GM23338 (cell line): ENCODE measurements around the gene SPATA1. TPM values are rescaled to one million over a fixed set of nuclear protein-coding genes. Genes with fewer than 3 reads are reported as not detected.

Experiments used
- ATAC-seq: fragments of 200-7000 bp; cut with Tn5 transposase; 3 replicates; pipeline ENCODE4 v1.9.1; 2020
- DNase-seq: peaks from one replicate; pipeline ENCODE4 v3.0.0-alpha.2; 2015; ENCODE audit warnings: low spot score
- H2AFZ ChIP-seq: fragments of 200-600 bp; sonication (generic); 2 replicates; pipeline ENCODE4 v1.8.0; 2016; ENCODE audit warnings: antibody characterized with exemption, mild to moderate bottlenecking, moderate library complexity
- H3F3A ChIP-seq: fragments of 200-600 bp; sonication (generic); replicated peaks from 2 replicates; pipeline ENCODE4 v1.8.0; 2017; ENCODE audit warnings: antibody characterized with exemption, mixed run types, low read depth
- H3K27ac ChIP-seq: fragments of 200-600 bp; sonication (generic); 2 replicates; pipeline ENCODE4 v1.6.1; 2016; ENCODE audit warnings: low read depth
- H3K27me3 ChIP-seq: fragments of 200-600 bp; sonication (generic); 2 replicates; pipeline ENCODE4 v1.8.0; 2016; ENCODE audit warnings: mild to moderate bottlenecking, mixed run types, moderate library complexity; ENCODE audit not compliant: insufficient read depth
- H3K36me3 ChIP-seq: fragments of 200-600 bp; sonication (generic); 2 replicates; pipeline ENCODE4 v1.8.0; 2016; ENCODE audit warnings: mild to moderate bottlenecking; ENCODE audit not compliant: insufficient read depth
- H3K4me1 ChIP-seq: fragments of 200-600 bp; sonication (generic); 2 replicates; pipeline ENCODE4 v1.8.0; 2016; ENCODE audit warnings: mild to moderate bottlenecking, moderate library complexity; ENCODE audit not compliant: insufficient read depth
- H3K4me2 ChIP-seq: fragments of 200-600 bp; sonication (generic); 2 replicates; pipeline ENCODE4 v1.7.1; 2017; ENCODE audit warnings: mixed run types
- H3K4me3 ChIP-seq: fragments of 200-600 bp; sonication (generic); 2 replicates; pipeline ENCODE4 v1.6.1; 2016; ENCODE audit warnings: mixed run types
- H3K79me2 ChIP-seq: fragments of 200-600 bp; sonication (generic); replicated peaks from 2 replicates; pipeline ENCODE4 v1.8.0; 2017; ENCODE audit warnings: mild to moderate bottlenecking; ENCODE audit not compliant: insufficient read depth
- H3K9me2 ChIP-seq: fragments of 200-600 bp; sonication (generic); 2 replicates; pipeline ENCODE4 v1.8.0; 2017; ENCODE audit not compliant: insufficient read depth
- H4K20me1 ChIP-seq: fragments of 200-600 bp; sonication (generic); replicated peaks from 2 replicates; pipeline ENCODE4 v1.8.0; 2017; ENCODE audit warnings: mild to moderate bottlenecking; ENCODE audit not compliant: insufficient read depth
- H3K27ac Mint-ChIP-seq: 2 replicates; pipeline ENCODE4 v1.8.0; 2020; ENCODE audit warnings: inconsistent platforms, mild to moderate bottlenecking, moderate library complexity, mixed read lengths
- H3K27me3 Mint-ChIP-seq: 3 replicates; pipeline ENCODE4 v1.8.0; 2022; ENCODE audit warnings: low read depth, mild to moderate bottlenecking, moderate library complexity, mixed read lengths, inconsistent platforms; ENCODE audit not compliant: insufficient read depth, poor library complexity
- H3K36me3 Mint-ChIP-seq: 3 replicates; pipeline ENCODE4 v1.8.0; 2021; ENCODE audit warnings: low read depth, mild to moderate bottlenecking, inconsistent platforms, moderate library complexity, mixed read lengths
- H3K4me1 Mint-ChIP-seq: 3 replicates; pipeline ENCODE4 v1.8.0; 2020; ENCODE audit warnings: mild to moderate bottlenecking, inconsistent platforms, mixed read lengths
- H3K4me3 Mint-ChIP-seq: 3 replicates; pipeline ENCODE4 v1.8.0; 2021; ENCODE audit warnings: moderate library complexity, mild to moderate bottlenecking, inconsistent platforms, mixed read lengths
- H3K9me3 Mint-ChIP-seq: 3 replicates; pipeline ENCODE4 v1.8.0; 2020; ENCODE audit warnings: moderate library complexity, mild to moderate bottlenecking, inconsistent platforms, mixed read lengths
- CREB1 ChIP-seq: fragments of 250-450 bp; sonication (Bioruptor Pico); IDR thresholded peaks from 2 replicates; pipeline ENCODE4 v1.5.0; 2020; ENCODE audit warnings: low read depth, mild to moderate bottlenecking, moderate library complexity
- EZH2 ChIP-seq: fragments of 200-600 bp; sonication (generic); IDR thresholded peaks from one replicate; pipeline ENCODE4 v1.8.0; 2017; ENCODE audit warnings: antibody characterized with exemption, mild to moderate bottlenecking, low read depth; ENCODE audit not compliant: unreplicated experiment
- JUNB ChIP-seq: IDR thresholded peaks from one replicate; pipeline ENCODE4 v1.6.1; 2016; ENCODE audit warnings: antibody characterized with exemption; ENCODE audit not compliant: unreplicated experiment
- NANOG ChIP-seq: IDR thresholded peaks from 2 replicates; pipeline ENCODE4 v1.6.1; 2016; ENCODE audit warnings: antibody characterized with exemption, borderline replicate concordance
- POLR2AphosphoS5 ChIP-seq: IDR thresholded peaks from 2 replicates; pipeline ENCODE4 v1.6.1; 2016; ENCODE audit warnings: antibody characterized with exemption, low read depth
- STAT1 ChIP-seq: IDR thresholded peaks from one replicate; pipeline ENCODE4 v1.6.1; 2016; ENCODE audit warnings: antibody characterized with exemption; ENCODE audit not compliant: unreplicated experiment
- ZNF114 ChIP-seq: fragments of 250-450 bp; sonication (Bioruptor Pico); IDR thresholded peaks from 2 replicates; pipeline ENCODE4 v1.5.0; 2020; ENCODE audit warnings: mild to moderate bottlenecking, moderate library complexity
- ZNF331 ChIP-seq: fragments of 250-450 bp; sonication (Bioruptor Pico); IDR thresholded peaks from 2 replicates; pipeline ENCODE4 v1.5.0; 2020; ENCODE audit warnings: low read depth, mild to moderate bottlenecking, moderate library complexity
- polyA plus RNA-seq: library from polyadenylated mRNA; unstranded; fragments of >200 nt; fragmentation: Nextera tagmentation; extraction: Ambion mirVana; gene quantifications from 2 replicates; pipeline ENCODE4 v1.2.1, GENCODE V29; 2016
- total RNA-seq: library from RNA; depleted of rRNA; stranded (reverse); fragments of >200 nt; shearing (Covaris generic); gene quantifications from 2 replicates; pipeline ENCODE4 v1.2.3, GENCODE V29; 2014
- TF ChIP-seq, protein P1 (sequence below): IDR thresholded peaks from one replicate; pipeline ENCODE4 v1.6.1; 2018; ENCODE audit warnings: antibody characterized with exemption; ENCODE audit not compliant: unreplicated experiment
- TF ChIP-seq, protein P2 (sequence below), 2 experiments: fragments of 200-600 bp in 1 of 2; sonication (generic) in 1 of 2; conservative IDR thresholded peaks; 2 replicates each; pipeline versions ENCODE4 v1.5.1 to v1.6.1; 2016 to 2017; ENCODE audit warnings: antibody characterized with exemption in 2 of 2, low read depth in 2 of 2, mild to moderate bottlenecking in 2 of 2, moderate library complexity in 1 of 2
- TF ChIP-seq, protein P3 (sequence below): fragments of 250-450 bp; sonication (Bioruptor Pico); IDR thresholded peaks from 2 replicates; pipeline ENCODE4 v1.5.0; 2020; ENCODE audit warnings: mild to moderate bottlenecking, moderate library complexity

Gene SPATA1
- total and polyA plus RNA-seq, 2 experiments from 2014 or later: 3.3 TPM; not detected in 1

DNA sequence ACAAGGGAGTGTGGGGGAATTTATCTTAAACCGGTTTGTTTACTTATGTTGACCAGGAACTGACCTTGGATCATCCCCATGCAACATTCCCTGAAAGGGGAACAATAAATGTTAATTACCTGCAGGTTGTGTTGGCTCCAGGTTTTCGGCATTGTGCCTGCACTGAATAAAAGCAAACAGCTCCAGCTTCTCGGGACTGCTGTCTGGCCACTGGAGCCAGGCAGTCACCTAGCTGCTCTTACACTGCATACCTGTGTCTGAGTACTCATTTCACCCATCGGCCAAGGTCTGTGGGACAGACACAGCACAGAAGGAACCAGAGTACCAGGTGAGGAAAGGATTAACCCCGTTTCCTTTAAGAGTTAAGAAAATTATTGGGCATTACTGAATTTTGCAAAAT lies 100.8 kb downstream of the SPATA1 start (continued):
- TF ChIP-seq, protein P1, sequence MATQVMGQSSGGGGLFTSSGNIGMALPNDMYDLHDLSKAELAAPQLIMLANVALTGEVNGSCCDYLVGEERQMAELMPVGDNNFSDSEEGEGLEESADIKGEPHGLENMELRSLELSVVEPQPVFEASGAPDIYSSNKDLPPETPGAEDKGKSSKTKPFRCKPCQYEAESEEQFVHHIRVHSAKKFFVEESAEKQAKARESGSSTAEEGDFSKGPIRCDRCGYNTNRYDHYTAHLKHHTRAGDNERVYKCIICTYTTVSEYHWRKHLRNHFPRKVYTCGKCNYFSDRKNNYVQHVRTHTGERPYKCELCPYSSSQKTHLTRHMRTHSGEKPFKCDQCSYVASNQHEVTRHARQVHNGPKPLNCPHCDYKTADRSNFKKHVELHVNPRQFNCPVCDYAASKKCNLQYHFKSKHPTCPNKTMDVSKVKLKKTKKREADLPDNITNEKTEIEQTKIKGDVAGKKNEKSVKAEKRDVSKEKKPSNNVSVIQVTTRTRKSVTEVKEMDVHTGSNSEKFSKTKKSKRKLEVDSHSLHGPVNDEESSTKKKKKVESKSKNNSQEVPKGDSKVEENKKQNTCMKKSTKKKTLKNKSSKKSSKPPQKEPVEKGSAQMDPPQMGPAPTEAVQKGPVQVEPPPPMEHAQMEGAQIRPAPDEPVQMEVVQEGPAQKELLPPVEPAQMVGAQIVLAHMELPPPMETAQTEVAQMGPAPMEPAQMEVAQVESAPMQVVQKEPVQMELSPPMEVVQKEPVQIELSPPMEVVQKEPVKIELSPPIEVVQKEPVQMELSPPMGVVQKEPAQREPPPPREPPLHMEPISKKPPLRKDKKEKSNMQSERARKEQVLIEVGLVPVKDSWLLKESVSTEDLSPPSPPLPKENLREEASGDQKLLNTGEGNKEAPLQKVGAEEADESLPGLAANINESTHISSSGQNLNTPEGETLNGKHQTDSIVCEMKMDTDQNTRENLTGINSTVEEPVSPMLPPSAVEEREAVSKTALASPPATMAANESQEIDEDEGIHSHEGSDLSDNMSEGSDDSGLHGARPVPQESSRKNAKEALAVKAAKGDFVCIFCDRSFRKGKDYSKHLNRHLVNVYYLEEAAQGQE: no peak
- TF ChIP-seq EZH2 (no peak), CREB1 (no peak), STAT1 (no peak), ZNF331 (CRISPR knock-in tag) (no peak), ZNF114 (CRISPR knock-in tag) (no peak), JUNB (no peak), POLR2AphosphoS5 (no peak), NANOG (no peak)
- TF ChIP-seq, protein P2, sequence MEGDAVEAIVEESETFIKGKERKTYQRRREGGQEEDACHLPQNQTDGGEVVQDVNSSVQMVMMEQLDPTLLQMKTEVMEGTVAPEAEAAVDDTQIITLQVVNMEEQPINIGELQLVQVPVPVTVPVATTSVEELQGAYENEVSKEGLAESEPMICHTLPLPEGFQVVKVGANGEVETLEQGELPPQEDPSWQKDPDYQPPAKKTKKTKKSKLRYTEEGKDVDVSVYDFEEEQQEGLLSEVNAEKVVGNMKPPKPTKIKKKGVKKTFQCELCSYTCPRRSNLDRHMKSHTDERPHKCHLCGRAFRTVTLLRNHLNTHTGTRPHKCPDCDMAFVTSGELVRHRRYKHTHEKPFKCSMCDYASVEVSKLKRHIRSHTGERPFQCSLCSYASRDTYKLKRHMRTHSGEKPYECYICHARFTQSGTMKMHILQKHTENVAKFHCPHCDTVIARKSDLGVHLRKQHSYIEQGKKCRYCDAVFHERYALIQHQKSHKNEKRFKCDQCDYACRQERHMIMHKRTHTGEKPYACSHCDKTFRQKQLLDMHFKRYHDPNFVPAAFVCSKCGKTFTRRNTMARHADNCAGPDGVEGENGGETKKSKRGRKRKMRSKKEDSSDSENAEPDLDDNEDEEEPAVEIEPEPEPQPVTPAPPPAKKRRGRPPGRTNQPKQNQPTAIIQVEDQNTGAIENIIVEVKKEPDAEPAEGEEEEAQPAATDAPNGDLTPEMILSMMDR (conservative IDR thresholded peaks at IDR 0.05; ENCODE audit: low read depth in 2 of 2): no peak

DNA sequence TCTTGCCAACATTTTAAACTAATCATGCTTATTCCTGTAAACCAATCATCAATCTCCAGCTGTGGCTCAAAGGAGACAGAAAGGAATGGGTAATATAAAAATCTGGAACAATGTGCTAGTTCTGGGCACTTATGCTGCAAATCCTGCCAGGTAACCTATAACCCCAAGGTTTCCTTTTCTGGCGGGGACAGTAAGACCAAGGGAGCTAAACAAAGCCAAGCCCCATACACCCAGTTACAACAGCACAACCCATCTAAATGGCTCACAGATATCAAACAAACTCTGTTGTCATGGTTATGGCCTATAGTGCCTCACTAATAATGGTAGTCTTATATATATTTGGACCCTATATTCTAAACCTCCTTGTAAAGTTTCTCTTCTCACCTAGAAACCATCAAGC lies 104.9 kb downstream of the SPATA1 start:
- TF ChIP-seq CREB1 (no peak), JUNB (no peak), EZH2 (no peak)
- TF ChIP-seq, protein P3, sequence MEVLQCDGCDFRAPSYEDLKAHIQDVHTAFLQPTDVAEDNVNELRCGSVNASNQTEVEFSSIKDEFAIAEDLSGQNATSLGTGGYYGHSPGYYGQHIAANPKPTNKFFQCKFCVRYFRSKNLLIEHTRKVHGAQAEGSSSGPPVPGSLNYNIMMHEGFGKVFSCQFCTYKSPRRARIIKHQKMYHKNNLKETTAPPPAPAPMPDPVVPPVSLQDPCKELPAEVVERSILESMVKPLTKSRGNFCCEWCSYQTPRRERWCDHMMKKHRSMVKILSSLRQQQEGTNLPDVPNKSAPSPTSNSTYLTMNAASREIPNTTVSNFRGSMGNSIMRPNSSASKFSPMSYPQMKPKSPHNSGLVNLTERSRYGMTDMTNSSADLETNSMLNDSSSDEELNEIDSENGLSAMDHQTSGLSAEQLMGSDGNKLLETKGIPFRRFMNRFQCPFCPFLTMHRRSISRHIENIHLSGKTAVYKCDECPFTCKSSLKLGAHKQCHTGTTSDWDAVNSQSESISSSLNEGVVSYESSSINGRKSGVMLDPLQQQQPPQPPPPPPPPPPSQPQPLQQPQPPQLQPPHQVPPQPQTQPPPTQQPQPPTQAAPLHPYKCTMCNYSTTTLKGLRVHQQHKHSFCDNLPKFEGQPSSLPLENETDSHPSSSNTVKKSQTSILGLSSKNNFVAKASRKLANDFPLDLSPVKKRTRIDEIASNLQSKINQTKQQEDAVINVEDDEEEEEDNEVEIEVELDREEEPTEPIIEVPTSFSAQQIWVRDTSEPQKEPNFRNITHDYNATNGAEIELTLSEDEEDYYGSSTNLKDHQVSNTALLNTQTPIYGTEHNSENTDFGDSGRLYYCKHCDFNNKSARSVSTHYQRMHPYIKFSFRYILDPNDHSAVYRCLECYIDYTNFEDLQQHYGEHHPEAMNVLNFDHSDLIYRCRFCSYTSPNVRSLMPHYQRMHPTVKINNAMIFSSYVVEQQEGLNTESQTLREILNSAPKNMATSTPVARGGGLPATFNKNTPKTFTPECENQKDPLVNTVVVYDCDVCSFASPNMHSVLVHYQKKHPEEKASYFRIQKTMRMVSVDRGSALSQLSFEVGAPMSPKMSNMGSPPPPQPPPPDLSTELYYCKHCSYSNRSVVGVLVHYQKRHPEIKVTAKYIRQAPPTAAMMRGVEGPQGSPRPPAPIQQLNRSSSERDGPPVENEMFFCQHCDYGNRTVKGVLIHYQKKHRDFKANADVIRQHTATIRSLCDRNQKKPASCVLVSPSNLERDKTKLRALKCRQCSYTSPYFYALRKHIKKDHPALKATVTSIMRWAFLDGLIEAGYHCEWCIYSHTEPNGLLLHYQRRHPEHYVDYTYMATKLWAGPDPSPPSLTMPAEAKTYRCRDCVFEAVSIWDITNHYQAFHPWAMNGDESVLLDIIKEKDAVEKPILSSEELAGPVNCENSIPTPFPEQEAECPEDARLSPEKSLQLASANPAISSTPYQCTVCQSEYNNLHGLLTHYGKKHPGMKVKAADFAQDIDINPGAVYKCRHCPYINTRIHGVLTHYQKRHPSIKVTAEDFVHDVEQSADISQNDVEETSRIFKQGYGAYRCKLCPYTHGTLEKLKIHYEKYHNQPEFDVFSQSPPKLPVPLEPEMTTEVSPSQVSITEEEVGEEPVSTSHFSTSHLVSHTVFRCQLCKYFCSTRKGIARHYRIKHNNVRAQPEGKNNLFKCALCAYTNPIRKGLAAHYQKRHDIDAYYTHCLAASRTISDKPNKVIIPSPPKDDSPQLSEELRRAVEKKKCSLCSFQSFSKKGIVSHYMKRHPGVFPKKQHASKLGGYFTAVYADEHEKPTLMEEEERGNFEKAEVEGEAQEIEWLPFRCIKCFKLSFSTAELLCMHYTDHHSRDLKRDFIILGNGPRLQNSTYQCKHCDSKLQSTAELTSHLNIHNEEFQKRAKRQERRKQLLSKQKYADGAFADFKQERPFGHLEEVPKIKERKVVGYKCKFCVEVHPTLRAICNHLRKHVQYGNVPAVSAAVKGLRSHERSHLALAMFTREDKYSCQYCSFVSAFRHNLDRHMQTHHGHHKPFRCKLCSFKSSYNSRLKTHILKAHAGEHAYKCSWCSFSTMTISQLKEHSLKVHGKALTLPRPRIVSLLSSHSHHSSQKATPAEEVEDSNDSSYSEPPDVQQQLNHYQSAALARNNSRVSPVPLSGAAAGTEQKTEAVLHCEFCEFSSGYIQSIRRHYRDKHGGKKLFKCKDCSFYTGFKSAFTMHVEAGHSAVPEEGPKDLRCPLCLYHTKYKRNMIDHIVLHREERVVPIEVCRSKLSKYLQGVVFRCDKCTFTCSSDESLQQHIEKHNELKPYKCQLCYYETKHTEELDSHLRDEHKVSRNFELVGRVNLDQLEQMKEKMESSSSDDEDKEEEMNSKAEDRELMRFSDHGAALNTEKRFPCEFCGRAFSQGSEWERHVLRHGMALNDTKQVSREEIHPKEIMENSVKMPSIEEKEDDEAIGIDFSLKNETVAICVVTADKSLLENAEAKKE (CRISPR knock-in tag): no peak
- Mint-ChIP-seq H3K27ac (no peak overlapping the region), H3K4me3 (no peak overlapping the region), H3K4me1 (peaks cover 9% of the 10 kb centered on the region; the same call in 2 of the 3 replicates), H3K36me3 (peaks cover 28% of the 10 kb centered on the region), H3K9me3 (peaks cover 43% of the 10 kb centered on the region), H3K27me3 (peaks cover 5% of the 10 kb centered on the region)
- H3K4me2 ChIP-seq: no peak overlapping the region
- no peaks in the 10 kb centered on the region for H3F3A ChIP-seq
- no peaks in the 10 kb centered on the region for H3K79me2 ChIP-seq
- no peak for DNase-seq
- no peaks in the 10 kb centered on the region for H3K4me1 ChIP-seq
- H4K20me1 ChIP-seq: no peaks in the 10 kb centered on the region
- H3K9me2 ChIP-seq: no peaks in the 10 kb centered on the region
- no peak overlapping the region for H3K27ac ChIP-seq
- no peaks in the 10 kb centered on the region for H3K27me3 ChIP-seq
- no peak overlapping the region for H3K4me3 ChIP-seq
- no peaks in the 10 kb centered on the region; the same call in 1 of the 2 replicates for H3K36me3 ChIP-seq
- no peak for ATAC-seq
- H2AFZ ChIP-seq: no peak overlapping the region
